GM10266 (cell line): Measurements from ENCODE around the gene CYYR1.

ENCODE experiments used
- DNase-seq: peaks from one replicate; pipeline ENCODE4 v3.0.0; 2012; ENCODE audit errors: extremely low spot score
- CTCF ChIP-seq: IDR thresholded peaks from 2 replicates; pipeline ENCODE4 v1.5.1; 2012; ENCODE audit warnings: mild to moderate bottlenecking, low read depth; ENCODE audit not compliant: control insufficient read depth, insufficient read depth; ENCODE audit errors: missing control alignments

CYYR1 gene

GRCh38 chr21:26539566-26539965, 33.5 kb downstream of the CYYR1 start:
- no peak for TF ChIP-seq CTCF
- DNase-seq: no peak

GRCh38 chr21:26534517-26534916, 38.6 kb downstream of the CYYR1 start:
- TF ChIP-seq CTCF: no peak
- DNase-seq: no peak

- DNase-seq: no peak
- no peak for TF ChIP-seq CTCF
Measured at GRCh38 chr21:26532208-26532607, 40.9 kb downstream of the CYYR1 start.

- no peak for DNase-seq
- TF ChIP-seq CTCF: no peak
Measured at GRCh38 chr21:26529526-26529925, 43.6 kb downstream of the CYYR1 start.

- DNase-seq: no peak
- TF ChIP-seq CTCF: no peak
Measured at GRCh38 chr21:26528882-26529281, 44.2 kb downstream of the CYYR1 start.

GRCh38 chr21:26522704-26523103, 50.4 kb downstream of the CYYR1 start:
- TF ChIP-seq CTCF: no peak
- DNase-seq: no peak

- DNase-seq: no peak
- TF ChIP-seq CTCF: no peak
Measured at GRCh38 chr21:26519142-26519541, 53.9 kb downstream of the CYYR1 start.
